ENCODE measurements around the gene CARD19. TPM values are rescaled to one million over a fixed set of nuclear protein-coding genes. Genes with fewer than 3 reads are reported as not detected.

CARD19 gene
- total RNA-seq, 1 experiment from 2014 or later: 54.5 TPM

DNA sequence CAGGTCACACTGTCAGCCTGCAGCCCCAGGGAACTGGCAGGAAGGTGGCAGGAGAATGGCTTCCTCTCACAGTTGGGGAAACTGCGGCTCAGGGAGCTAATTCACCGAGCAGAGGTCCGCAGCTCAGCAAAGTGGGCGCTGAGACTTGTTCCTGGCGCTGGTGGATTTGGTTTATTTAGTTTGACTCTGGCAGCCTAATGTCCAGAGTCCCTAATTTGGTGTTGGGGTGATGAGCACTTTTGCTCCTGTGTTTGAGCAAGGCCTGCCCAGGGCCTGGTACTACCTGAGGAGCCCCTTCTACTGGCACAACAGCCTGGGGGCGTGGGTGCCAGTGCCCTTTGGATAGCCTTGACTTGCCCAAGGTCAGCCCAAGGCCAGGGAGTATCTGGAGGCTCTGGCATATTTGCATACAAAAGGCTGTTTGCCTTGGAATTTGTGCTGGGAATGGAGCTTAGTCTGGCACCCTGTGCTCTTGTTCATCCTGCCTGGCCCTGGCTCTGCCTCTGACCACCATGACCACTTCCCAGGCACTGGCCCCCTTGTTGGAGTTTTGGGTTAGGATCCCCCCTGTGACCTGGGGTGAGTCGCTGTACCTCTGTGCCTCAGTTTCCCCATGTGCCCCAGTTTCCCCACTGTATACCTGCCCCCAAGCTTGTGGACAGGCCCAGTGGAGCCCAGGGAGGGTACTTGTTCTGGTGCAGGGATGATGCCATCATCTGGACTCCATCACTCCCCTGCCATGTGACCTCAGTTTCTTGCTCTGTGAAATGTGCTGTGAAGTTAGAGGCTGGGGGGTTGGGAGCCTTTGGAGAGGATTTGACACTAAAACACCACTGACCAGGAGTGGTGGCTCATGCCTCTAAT, 36.1 kb upstream of the CARD19 start:
- TF ChIP-seq CBX3 (IDR thresholded peaks at IDR 0.05; ENCODE audit: low read depth) (no peak), POLR2AphosphoS5 (IDR thresholded peaks at IDR 0.05; ENCODE audit: low read depth, low read length) (no peak), CTCF (IDR thresholded peaks at IDR 0.05 in 2 of 3, conservative IDR thresholded peaks at IDR 0.05 in 1 of 3; ENCODE audit: borderline replicate concordance in 1 of 3, insufficient read depth in 1 of 3, low read depth in 2 of 3, low read length in 2 of 3) (no peak), ELF1 (IDR thresholded peaks at IDR 0.05; ENCODE audit: borderline replicate concordance, low read depth) (no peak), SRF (IDR thresholded peaks at IDR 0.05; ENCODE audit: low read depth) (no peak), POLR2A (IDR thresholded peaks at IDR 0.05; ENCODE audit: borderline replicate concordance, extremely low read depth, insufficient read depth, insufficient read length) (no peak), YY1 (IDR thresholded peaks at IDR 0.05; ENCODE audit: extremely low read depth, insufficient replicate concordance, low read depth, low read length) (no peak), ZFX (IDR thresholded peaks at IDR 0.05) (no peak), EZH2phosphoT487 (IDR thresholded peaks at IDR 0.05; ENCODE audit: borderline replicate concordance) (no peak), EZH2 (IDR thresholded peaks at IDR 0.05) (no peak), REST (IDR thresholded peaks at IDR 0.05; ENCODE audit: low read depth) (no peak), TCF7L2 (IDR thresholded peaks at IDR 0.05; ENCODE audit: borderline replicate concordance, extremely low read depth, insufficient read depth, insufficient read length) (no peak), ZNF274 (IDR thresholded peaks at IDR 0.05; ENCODE audit: low read depth, low read length) (no peak), SP1 (IDR thresholded peaks at IDR 0.05; ENCODE audit: low read depth) (no peak), EGR1 (IDR thresholded peaks at IDR 0.05; ENCODE audit: low read depth) (no peak), JUND (IDR thresholded peaks at IDR 0.05) (no peak), FOSL1 (IDR thresholded peaks at IDR 0.05; ENCODE audit: low read depth) (no peak), RAD21 (IDR thresholded peaks at IDR 0.05; ENCODE audit: low read depth) (no peak), CEBPB (IDR thresholded peaks at IDR 0.05; ENCODE audit: low read depth) (no peak)
- TF ChIP-seq, protein P1, sequence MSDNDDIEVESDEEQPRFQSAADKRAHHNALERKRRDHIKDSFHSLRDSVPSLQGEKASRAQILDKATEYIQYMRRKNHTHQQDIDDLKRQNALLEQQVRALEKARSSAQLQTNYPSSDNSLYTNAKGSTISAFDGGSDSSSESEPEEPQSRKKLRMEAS (IDR thresholded peaks at IDR 0.05): no peak
- Histone ChIP-seq H4K20me1 (ENCODE audit: insufficient read depth) (no peaks in the 10 kb centered on the region), H3K27me3 (ENCODE audit: insufficient read depth, low read length) (no peaks in the 10 kb centered on the region), H3K9me2 (ENCODE audit: insufficient read depth) (no peaks in the 10 kb centered on the region), H3K36me3 (ENCODE audit: control insufficient read depth in 1 of 2, insufficient read depth in 2 of 2, low read length in 2 of 2) (no peaks in the 10 kb centered on the region), H3K9me3 (ENCODE audit: control insufficient read depth in 1 of 2, insufficient read depth in 1 of 2, low read depth in 1 of 2, low read length in 2 of 2) (no peaks in the 10 kb centered on the region), H3K27ac (ENCODE audit: low read depth, low read length) (no peak overlapping the region; the same call in 1 of the 2 replicates), H2AFZ (ENCODE audit: low read depth, low read length, poor library complexity, severe bottlenecking) (no peak overlapping the region), H3K4me3 (replicated peaks in 1 of 2; ENCODE audit: low read depth in 1 of 2, low read length in 2 of 2) (peak overlapping the region; percentile 53 to 64; a peak in 3 of 4 replicates), H3K4me1 (ENCODE audit: control insufficient read depth in 1 of 2, insufficient read depth in 2 of 2, low read length in 2 of 2) (peaks cover 14 to 38% of the 10 kb centered on the region in 2 experiments), H3K4me2 (ENCODE audit: low read length) (peak overlapping the region; percentile 87), H3K79me2 (ENCODE audit: insufficient read depth, low read length) (no peaks in the 10 kb centered on the region), H3K9ac (ENCODE audit: low read length) (no peak overlapping the region)
- ATAC-seq (no peak), DNase-seq (ENCODE audit: low read depth, low spot score) (no peak)
- BruUV-seq (replicated peaks): TSS peak; percentile 52
- ChIA-PET POLR2A (interaction anchor here (1.0 kb wide), 1 partner anchor 57 kb away, joined by 3 read pairs; no protein-coding TSS in a partner anchor), RAD21 (ENCODE audit: low non-redundant PET in 1 of 2, low total read pairs in 2 of 2, uncharacterized antibody in 2 of 2, unreplicated experiment in 2 of 2) (no interaction called here), CTCF (no interaction called here)
- intact Hi-C loops (cut with micrococcal nuclease): no loop called here
